Measurements from ENCODE around the gene SPAG9. TPM values are rescaled to one million over a fixed set of nuclear protein-coding genes. Genes with fewer than 3 reads are reported as not detected.

Gene SPAG9
- total RNA-seq, 1 donor from 2014 or later, result 297 TPM

DNA sequence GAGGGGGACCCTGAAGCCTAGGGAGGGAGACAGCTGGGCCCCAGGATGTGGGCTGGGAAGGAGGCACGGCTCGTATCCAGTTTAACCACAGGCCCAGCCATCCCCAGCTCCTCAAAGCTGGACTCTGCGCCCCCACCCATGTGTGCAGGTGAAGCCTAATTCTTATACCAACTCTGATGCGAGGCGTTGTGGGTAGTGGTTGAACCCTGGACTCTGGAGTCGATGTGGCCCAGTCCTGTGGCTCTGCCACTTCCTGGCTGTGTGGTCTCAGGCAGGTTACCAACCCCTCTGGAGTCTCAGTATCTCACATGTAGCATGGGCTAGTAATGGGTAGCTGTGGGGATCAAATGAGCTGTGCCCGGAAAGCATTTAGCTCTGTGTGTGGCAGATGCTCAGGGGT is 194.1 kb downstream of the SPAG9 start:
- DNase-seq (ENCODE audit: low spot score in 2 of 2) (no peak), FAIRE-seq (no peak)

GRCh38 chr17:50925296-50925891 is 195.3 kb downstream of the SPAG9 start:
- no peak for FAIRE-seq
- no peak for DNase-seq (ENCODE audit: low spot score in 2 of 2)

DNA sequence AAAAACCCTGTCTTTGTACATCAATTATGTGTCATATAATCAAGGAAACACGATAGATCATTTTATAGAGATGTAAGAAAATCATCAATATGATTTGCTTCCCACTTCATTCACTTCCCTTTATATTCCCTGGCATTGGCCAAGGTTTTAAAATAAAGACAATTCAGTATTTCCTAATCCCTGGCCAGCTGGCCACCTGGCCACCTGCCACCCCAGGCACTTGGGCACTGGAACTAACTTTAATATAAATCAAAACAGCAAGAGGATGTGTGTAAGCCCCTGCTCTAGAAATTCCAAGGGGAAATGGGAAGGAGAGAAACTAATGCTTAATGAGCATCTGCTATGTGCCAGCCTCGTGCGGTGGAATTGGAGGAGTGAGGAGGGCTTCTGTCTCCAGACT is 195.9 kb downstream of the SPAG9 start:
- no peak for DNase-seq (ENCODE audit: low spot score in 2 of 2)
- no peak for FAIRE-seq

GRCh38 chr17:50924300-50924699 is 196.4 kb downstream of the SPAG9 start:
- no peak for FAIRE-seq
- no peak for DNase-seq (ENCODE audit: low spot score in 2 of 2)

DNA sequence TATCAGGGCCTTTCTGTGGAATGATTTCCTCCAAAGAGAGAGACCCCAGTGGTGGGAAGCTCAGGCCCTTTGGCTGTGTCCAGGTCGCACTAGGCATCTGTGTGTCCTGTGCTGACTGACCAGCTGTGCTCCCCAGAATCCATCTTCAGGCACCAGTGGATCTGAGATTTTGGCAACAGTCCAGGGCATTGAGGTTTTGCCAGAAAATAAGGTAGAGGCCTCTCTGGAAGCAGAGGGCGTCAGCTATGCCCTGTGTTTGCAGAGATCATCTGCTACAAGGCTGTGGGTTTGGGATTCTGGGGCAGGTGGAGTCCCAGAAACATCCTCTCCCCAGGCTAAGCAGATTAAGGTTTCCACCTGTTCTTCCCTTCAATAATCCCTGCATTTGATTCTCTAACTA is 197.1 kb downstream of the SPAG9 start:
- FAIRE-seq, result no peak
- no peak for DNase-seq (ENCODE audit: low spot score in 2 of 2)

DNA sequence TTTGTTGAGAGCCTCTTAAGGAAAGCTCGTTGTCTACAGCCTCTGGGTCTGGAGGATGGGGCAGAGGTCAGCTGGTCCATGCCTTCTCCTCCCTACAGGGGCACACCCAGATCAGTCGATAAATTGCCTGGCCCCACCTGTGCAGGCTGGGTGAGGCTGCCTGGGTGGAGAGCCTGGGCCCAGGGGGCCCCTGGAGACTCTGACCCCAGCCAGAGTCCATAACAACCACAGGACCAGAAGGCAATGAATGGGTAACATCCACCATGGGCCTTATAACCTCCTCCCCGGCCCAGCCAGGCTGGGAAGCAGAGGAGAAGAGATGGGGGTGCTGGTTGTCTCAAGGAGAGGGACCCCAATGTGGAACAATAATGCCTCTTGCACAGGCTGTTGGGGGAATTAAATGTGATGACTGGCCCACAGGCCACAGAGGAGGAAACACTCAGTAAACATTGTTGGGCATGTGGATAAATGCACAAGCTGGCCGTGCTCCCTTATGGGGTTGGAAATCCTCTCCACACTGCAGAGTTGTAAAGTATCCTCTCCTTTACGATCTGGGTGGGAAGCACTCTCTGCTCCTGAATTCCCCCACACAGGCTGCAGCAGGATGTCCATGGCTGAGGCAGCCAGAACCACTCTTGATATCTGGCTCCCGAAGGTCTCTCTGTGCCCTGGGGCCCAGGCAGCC is 197.8 kb downstream of the SPAG9 start:
- no peak for FAIRE-seq
- no peak for DNase-seq (ENCODE audit: low spot score in 2 of 2)

DNA sequence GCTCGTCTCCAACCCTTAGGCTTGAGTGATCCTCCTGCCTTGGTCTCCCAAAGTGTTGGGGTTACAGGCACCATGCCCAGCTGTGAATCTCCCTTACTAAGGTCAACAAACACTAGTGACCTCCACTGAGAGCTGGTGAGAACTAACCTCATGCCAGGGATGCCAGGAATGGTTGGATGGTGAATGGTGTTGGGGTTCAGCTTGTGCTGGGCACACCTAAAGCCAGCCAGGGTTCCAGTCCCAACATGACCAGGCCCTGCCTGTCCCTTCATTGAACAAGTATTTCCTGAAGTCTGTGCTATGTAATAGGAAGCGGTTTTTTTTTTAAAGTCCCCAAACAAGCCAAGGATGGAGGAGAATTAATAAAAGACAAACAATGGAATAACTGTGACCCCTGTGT is 198.6 kb downstream of the SPAG9 start:
- FAIRE-seq (no peak), DNase-seq (ENCODE audit: low spot score in 2 of 2) (no peak)

- DNase-seq (ENCODE audit: low spot score in 2 of 2) (no peak), FAIRE-seq (no peak)
Measured at GRCh38 chr17:50920891-50921586, 199.6 kb downstream of the SPAG9 start.

DNA sequence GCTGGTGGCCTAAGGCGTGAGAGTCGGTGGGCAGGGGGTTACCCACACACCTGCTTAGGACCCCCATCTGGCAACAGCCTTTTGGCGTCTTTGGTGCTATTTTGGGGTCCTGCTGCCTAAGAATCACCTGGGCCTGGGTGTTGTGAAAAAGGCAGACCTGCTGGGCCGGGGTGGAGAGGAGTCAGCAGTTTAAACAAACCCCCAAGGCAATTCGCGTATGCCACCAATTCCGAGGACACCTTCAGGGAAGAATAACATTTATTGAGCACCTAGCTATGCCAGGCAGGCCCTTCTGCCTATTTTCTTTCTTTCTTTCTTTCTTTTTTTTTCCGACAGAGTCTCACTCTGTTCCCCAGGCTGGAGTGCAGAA is 200.6 kb downstream of the SPAG9 start:
- FAIRE-seq, result no peak
- DNase-seq (ENCODE audit: low spot score in 2 of 2), result no peak

- DNase-seq (ENCODE audit: low spot score in 2 of 2), result peak; percentile 87 to 99
- FAIRE-seq, result no peak
Measured at GRCh38 chr17:50919321-50920040, 201.2 kb downstream of the SPAG9 start.

DNA sequence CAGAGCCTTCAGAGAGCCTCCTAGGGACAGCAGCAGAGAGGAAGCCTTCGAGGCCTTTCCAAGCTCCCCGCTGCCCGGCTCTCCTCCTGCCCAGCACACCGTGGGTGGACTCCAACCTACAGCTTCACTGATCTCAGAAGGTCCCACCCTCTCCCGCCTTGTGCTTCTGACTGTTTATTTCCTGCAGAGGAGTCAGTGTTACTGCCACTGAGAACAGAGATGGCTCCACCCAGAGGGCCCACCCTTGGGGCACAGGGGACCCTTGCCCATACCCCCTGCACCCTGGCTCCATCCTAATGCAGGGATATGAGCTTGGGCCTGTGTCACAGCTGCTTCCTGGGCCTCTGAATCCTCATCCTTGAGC is 201.8 kb downstream of the SPAG9 start:
- peak in 1 of 2 donors; percentile 57 for DNase-seq (ENCODE audit: low spot score in 2 of 2)
- no peak for FAIRE-seq

GRCh38 chr17:50918071-50918932 is 202.4 kb downstream of the SPAG9 start:
- FAIRE-seq (no peak), DNase-seq (ENCODE audit: low spot score in 2 of 2) (no peak)

- DNase-seq (ENCODE audit: low spot score in 2 of 2) (no peak), FAIRE-seq (no peak)
Measured at GRCh38 chr17:50917418-50917743, 203.3 kb downstream of the SPAG9 start.

GRCh38 chr17:50916708-50917417 is 203.8 kb downstream of the SPAG9 start:
- DNase-seq (ENCODE audit: low spot score in 2 of 2) (no peak), FAIRE-seq (no peak)

DNA sequence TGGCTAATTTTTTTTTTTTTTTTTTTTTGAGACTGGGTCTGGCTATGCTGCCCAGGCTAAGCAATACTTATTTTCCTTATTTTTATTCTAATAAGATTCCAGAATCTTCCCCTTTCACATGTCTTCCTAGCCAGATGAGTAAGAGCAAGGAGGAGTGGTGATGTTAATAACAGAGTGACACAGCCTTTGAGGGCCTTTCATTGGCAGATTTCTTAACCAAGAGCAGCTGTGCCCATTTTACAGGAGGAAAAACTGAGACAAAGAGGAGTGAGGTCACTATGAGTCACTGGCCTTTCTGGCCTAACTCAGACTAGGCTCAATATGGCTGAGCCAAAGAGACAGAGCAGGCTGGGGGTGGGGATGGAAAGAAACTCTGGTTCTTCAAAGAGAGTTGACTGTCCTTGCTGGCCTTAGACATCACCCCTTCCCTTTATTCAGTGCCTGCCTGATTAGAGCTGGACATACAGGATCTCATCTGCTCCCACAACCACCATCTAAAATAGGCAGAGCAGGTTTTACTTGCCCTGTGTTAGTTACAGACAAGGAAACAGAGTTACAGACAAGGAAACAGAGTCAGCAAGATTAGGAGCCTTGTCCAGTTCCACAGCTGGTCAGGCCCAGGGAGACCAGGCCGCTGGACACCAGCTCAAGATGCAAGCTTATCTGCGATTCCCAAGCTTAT is 204.5 kb downstream of the SPAG9 start:
- DNase-seq (ENCODE audit: low spot score in 2 of 2) (no peak), FAIRE-seq (no peak)

DNA sequence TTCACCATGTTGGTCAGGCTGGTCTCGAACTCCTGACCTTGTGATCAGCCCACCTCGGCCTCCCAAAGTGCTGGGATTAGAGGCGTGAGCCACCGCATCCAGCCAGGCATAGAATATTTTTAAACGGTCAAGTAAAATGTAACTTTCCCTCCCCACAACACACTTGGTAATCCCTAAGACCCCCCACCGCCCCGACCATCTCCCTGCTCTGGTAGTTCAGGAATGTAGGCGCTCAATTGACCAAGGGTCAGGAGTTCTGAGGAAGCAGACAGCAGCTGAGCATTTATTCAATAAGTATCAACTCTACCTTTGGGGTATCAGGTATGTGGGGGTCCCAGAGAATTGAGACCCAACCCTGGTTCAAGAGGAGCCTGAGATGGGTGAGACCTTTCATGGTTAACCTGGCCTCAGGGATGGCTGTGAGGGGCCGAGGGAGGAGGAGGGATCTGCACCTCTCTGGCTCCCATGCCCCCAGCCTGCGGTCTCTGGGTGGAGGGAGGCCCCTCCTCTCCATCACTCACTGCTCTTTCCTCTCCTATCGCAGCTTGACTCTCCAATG is 206.1 kb downstream of the SPAG9 start:
- no peak for DNase-seq (ENCODE audit: low spot score in 2 of 2)
- FAIRE-seq, result no peak

DNA sequence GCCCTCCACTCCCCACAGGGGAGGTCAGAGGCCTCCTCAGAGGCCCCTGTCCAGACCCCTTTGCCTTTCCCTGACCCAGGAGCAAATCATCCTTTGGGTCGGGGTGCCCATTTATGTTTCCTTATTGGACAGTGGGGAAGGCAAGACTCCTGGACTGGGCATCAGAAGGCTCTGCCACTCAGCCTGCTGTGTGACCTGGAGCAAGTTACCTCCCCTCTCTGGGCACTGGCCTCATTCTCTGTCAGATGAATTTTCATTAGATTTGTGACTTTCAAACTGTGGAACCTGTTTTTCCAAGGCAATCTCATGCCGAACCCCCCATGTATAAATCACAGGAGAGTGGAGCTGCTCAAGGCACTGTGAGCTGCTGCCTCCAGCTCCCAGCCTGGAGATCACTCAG is 207.5 kb downstream of the SPAG9 start:
- no peak for DNase-seq (ENCODE audit: low spot score in 2 of 2)
- FAIRE-seq, result no peak

All from frontal cortex (tissue), 4 donors.